GM15510 (cell line): ENCODE results near the gene RPS6KC1.

Experiments
- POLR2A ChIP-seq: IDR thresholded peaks from 3 replicates; pipeline ENCODE4 v1.6.1; 2011; ENCODE audit warnings: borderline replicate concordance; ENCODE audit not compliant: insufficient read length; ENCODE audit errors: extremely low read depth

Gene RPS6KC1

DNA sequence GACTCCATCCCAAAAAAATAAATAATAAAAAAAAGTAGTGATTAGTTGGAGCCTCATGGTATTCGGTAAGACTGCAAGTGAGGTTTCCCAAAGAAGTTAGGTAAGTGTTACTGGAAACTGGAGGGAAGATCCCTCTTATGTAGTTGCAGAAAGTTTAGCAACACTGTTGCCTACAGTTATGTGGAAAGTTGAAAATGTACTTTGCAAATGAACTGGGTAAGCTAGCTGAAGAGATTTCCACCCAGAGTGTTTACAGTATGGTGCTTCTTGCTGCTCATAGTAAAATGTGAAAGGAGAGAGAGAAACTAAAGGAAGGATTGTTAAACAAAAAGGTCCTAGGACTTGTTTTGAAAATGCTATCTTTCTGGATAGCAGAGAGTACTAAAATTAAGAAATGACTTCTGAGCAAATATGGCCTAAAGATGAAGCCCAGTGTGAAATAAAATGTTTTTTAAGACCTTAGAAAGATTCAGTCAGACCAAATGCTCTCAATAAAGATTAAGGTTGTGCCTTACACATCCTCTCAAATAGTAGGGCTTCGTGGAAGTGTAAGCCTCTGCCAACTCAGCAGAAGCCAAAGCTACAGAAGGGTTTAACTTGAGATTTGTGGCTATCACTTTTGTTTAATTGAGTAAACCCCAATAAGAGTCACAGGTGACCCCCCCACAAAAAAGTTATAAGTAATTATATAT lies 31.5 kb downstream of the RPS6KC1 start:
- TF ChIP-seq POLR2A = no peak

DNA sequence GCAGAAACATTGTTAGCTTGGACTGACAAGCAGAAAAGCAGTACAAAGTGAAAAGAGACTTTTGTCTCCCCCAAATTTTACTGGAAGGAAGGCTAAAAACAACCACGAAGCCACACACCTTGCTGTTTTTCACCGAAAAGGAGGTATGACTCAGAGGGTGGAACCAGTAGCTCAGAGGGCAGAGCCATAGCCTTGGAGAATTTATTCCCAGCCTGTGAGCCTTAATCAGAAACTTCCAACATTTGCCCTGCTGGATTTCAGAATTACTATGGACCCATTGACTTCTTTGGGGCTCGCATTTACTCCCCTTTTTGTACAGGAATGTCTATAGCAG lies 32.0 kb downstream of the RPS6KC1 start:
- no peak for TF ChIP-seq POLR2A

DNA sequence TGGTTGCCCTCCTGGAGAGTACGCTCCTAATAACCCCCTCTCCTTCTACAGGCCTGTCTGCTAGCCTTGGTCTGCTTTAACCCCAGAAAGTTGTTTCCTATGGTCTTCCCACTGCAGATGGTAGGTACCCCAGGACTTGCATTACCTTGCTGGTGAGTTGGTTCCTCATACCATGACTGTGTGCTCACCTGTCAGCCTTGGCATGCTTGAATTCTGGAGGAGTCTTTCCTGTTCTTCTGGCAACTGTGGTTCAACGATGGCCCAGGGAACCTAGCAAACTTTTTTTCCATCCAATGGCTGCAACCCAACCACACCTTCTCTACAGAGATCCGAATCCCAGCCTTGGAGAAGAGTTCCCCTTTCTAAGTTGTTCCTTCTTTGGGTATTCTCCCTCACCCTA lies 36.9 kb downstream of the RPS6KC1 start:
- TF ChIP-seq POLR2A = no peak

DNA sequence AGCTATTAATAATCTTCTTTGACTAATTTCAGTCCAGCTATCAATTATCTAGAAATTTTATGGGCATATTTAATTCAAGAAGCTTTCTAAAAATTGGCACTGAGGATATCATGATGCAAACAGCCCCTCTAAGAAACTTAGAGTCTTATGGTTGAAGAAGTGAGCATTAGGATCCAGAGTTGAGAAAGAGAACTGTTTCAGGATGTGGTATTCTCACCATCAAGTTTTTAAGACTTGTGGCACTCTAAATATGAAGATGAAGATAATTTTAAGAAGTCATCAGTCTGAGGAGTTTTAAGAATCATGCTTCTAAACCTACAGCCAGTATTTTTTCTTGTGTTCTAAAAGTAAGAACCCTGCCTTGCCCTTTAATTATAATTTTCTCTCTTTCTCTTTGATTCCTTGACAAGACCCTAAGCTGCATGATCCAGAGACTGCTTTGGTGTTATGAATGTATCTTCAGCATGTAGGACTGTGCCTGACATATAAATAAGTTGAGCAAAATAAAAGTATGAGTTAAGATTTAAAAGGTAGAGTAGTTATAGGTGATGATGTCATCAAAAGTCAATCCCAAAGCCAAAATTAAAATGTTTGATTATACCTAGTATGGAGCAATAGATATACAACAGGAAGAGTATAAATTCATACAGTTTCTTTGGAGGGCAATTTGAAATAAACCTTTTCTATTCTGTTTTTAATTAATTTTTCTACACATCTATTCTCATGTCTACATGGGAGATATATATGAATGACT lies 39.1 kb downstream of the RPS6KC1 start:
- no peak for TF ChIP-seq POLR2A

DNA sequence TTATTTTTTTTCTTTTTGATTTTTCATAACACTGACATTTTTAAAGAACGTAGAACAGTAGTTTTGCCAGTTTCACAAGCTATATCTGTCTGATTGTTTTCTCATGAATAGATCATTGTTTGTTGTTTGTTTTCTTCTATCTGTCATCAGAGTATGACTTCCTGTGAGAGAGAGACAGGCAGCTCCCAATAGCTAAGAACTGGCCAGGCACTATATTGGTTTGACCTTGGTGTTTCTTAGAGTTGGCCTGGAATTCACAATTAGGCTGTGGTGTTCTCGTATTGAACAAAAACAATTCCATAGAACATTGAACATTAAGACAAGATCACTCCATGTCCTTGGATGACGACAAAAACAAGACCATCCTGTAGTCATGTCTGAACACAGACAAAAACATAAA lies 43.4 kb downstream of the RPS6KC1 start:
- no peak for TF ChIP-seq POLR2A

DNA sequence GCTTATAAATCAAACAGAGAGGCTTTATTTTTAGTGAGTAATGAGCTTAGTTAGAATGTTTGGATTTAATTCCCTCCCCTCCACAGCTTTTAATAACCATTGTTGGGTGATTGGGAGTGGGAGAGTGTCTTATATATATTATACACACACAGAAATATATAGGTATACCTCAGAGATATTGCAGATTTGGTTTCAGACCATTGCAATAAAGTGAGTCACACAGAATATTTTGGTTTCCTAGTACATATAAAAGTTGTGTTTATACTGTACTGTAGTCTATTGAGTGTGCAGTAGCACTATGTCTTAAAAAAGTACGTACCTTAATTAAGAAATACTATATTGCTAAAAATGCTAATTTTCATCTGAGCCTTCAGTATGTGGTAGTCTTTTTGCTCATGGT lies 44.4 kb downstream of the RPS6KC1 start:
- TF ChIP-seq POLR2A = no peak

DNA sequence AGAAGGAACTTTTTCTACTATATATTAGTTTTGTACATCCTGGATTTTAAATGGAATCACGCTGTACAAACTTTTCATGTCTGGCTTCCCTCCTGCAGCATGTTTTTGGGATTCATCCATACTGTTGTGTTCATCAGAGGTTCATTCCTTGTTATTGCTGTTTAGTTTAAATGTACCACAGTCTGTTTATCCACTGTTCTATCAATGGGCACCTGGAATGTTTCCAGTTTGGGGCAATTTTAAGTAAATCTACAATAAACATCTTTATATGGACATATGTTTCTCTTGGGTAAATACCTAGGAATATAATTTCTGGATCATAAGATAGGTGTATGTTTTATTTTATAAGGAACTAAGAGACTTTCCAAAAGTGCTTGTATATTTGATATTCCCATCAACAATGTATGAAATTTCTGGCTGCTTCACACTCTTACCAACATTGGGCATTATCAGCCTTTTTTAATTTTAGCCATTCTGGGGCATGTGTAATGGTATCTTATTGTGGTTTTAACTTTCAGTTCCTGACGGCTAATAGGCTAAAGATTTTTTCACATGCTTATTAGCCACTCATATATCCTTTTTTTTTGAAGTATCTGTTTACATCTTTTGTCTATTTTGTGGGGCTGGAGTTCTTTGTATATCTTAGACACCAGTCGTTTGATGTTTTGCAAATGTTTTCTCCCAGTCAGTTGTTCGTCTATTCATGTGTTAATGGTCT lies 48.8 kb downstream of the RPS6KC1 start:
- TF ChIP-seq POLR2A = no peak

DNA sequence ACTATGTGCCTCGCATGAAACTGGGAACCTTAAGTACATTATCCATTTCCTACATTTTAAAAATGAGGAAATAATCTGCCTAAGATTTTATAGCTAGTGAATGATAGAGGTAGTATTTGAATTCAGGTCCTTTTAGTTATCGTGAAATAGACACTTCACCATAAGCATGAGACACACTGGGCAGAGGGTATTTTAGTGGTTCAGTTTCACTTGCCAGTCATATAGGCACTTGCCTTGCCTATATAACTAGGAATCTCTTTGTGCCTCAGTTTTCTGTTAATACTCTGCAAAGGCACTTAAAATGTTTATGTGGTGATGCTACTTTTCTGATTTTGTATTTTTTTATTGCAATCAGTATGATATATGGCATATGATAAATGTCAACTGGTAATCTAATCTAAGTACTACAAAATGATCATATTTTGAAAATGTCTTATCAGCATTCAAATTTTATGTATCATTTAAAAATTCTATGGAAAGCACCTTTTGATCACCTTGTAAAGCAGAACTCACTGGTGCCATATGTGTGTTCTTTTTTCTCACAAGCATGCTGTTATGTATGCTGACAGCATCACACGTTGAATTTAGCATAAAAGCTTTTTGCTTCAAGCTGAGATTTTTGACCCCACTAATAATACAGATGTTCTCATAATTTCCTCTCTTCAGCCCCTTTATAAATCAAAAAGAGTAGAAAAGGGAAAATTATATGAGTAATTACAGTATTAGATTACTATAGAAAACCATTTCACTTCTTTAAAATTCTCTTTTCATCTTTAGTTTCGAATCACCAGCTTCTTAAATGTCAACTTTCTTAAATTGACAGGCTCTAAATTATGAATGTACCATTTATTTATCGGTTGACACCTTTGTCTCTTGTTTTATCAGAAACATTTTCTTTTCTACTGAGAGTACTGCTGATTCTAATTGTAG lies 52.6 kb downstream of the RPS6KC1 start:
- no peak for TF ChIP-seq POLR2A

DNA sequence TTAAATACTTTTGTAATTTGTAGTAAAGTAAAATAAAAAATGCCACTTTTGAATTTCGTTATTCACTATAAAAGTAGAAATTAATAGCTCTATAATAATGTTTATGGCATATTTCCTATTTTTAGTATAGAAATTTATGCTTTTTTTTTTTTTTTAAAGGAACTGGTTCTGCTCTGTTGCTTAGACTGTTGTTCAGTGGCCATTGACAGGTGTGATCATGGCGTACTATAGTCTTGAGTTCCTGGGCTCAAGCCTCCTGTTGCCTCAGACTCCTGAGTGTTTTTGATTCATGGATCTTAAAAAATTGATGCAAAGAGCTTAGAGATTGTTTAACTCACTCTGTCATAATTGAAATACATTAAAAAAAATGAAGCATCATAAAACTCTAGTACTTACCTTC lies 53.6 kb downstream of the RPS6KC1 start:
- no peak for TF ChIP-seq POLR2A

DNA sequence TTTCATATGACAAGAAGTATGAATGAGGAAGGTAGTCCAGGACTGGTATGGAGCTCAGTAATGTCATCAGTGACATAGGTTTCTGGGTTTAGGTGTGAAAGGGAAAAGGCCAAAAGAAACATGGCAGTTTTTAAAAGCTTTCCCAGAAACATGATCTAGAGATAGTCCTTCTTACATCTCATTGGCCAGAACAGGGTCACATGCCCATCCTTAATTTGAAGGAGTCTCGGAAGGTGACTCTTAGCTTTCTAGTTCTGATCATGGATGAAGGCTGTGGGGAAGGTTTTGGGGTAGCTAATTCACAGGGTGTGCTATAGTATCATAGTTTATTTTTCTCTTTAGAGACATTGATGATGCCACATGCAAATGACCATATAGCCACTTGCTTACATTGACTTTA lies 55.3 kb downstream of the RPS6KC1 start:
- TF ChIP-seq POLR2A = no peak

DNA sequence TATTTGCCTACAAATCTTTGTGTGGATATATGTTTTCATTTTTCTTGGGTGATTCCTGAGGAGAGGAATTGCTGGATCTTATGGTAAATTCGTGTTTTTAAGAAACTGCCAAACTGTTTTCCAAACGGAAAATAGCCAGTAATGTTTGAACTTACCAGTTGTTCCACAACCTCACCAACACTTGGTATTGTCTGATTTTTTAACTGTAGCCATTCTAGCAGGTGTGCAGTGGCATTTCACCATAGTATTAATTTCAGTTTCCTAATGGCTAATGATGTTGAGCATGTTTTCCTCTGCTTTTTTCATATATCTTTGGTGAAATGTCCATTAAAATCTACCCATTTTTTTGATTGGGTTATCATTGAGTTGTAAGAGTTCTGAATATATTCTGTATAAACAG lies 56.6 kb downstream of the RPS6KC1 start:
- no peak for TF ChIP-seq POLR2A

DNA sequence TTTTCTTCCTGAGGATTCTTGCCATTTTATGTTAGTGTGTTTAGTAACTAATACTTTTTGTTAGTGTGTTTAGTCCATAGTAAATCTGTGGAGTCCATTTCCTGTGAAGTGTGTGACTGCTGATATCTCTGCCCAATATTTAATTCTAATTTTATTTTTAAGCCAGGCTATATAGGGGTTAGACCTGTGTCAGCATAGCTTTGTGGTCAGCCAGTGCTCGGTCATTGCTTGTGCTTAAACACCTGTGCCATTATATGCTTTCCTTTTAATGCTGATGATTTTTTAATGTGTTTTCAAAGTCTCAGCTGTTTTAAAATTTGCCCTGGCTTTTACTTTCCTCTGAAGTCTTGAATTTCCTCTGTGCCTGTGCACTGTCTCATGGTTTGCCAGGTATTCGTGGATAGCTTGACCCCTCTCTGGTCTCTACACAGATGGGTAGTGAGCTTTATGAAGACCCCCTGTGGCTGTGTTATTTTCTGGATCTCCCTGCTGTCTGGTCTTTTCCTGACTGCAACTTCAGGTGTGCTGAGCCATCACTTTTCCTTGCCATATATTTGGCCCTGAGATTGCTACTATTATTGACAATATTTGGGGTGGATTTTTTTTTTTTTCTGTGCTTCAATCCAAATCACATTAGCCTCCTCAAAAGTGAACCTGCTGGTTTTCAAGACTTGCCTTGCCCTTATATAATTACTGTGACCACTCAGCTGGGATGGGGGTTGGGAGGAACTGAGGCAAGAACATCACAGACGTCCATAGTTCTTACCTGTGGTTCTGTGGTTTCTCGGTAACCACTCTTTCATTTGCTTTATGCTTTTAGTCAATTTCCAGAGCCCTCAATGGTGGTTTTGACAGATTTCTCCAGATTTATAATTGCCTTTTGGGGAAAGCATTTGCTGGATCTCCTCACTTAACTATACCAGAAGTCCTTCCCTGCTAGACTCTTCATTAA lies 59.6 kb downstream of the RPS6KC1 start:
- no peak for TF ChIP-seq POLR2A

DNA sequence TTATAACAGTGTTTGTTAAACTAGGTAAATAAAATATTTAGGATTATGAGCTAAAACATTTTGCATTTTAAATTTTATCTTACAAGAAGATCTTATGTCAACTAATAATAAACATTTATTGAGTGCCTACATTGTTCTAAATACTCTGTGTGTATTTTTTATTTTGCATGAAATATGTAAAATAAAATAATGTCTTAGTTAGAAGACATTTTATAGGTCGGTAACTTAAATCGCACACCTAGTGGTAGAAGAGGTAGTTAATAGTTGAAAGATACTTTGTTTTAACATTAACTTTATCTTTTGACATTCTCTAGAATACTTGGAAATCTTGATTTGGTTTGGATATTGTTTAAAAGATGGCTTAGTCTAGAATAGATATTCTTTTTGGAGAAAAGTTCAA lies 60.5 kb downstream of the RPS6KC1 start:
- TF ChIP-seq POLR2A = no peak

DNA sequence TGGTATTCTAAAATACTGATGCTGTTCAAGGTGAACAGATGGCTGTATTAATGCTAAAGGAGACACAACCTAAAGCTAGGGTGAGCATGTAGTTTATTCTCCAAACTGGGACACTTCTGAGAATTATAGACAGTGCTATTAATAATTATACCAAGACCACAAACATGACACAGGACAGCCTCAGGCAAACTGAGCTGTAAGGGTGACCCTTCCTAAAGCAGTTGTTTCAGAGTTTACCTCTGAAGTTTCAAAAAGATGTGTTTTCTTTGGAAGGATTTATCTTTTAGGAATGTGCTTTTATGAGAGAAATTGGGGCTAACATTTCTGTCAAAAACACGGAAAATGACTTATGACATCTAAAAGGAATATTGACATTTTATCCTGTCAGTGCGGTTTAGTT lies 68.8 kb downstream of the RPS6KC1 start:
- no peak for TF ChIP-seq POLR2A
